H1 (cell line): ENCODE data around the gene ZFHX2. TPM values are rescaled to one million over a fixed set of nuclear protein-coding genes. Genes with fewer than 3 reads are reported as not detected.

Experiments used
- CTCF ChIA-PET: fragments of 300-600 bp; sonication (Branson Sonifier 250); formaldehyde crosslinking; loops from one replicate; lab custom pipeline; 2021; ENCODE audit not compliant: partially characterized antibody; lab: Charles Lee
- POLR2A ChIA-PET: fragments of 300-600 bp; sonication (Branson Sonifier 250); formaldehyde crosslinking; loops from one replicate; lab custom pipeline; 2021; ENCODE audit warnings: inconsistent platforms; ENCODE audit not compliant: partially characterized antibody; lab: Charles Lee
- DNase-seq, 2 experiments: peaks; one replicate each; pipeline versions ENCODE4 v3.0.0 to v3.0.0-alpha.2; 2010 to 2022; ENCODE audit warnings: low spot score in 2 of 2, low read depth in 1 of 2, mixed read lengths in 1 of 2
- FAIRE-seq: peaks from 2 replicates; lab custom pipeline; 2011; peaks lifted over from hg19 to GRCh38; lab: Jason Lieb, UNC
- H2AFZ ChIP-seq: 2 replicates; pipeline ENCODE4 v1.8.1; 2012; ENCODE audit warnings: low read length, inconsistent platforms
- H2AK5ac ChIP-seq: 2 replicates; pipeline ENCODE4 v1.6.1; 2013; ENCODE audit warnings: low read depth, low read length
- H2BK120ac ChIP-seq: replicated peaks from 2 replicates; pipeline ENCODE3; 2013; ENCODE audit warnings: low read depth, low read length, inconsistent platforms
- H2BK12ac ChIP-seq: 2 replicates; pipeline ENCODE4 v1.6.1; 2013; ENCODE audit warnings: low read depth, low read length
- H2BK15ac ChIP-seq: 2 replicates; pipeline ENCODE4 v1.6.1; 2013; ENCODE audit warnings: low read length
- H2BK20ac ChIP-seq: 2 replicates; pipeline ENCODE4 v1.6.1; 2013; ENCODE audit warnings: low read length
- H2BK5ac ChIP-seq: 2 replicates; pipeline ENCODE4 v1.6.1; 2013; ENCODE audit warnings: low read depth, low read length
- H3K14ac ChIP-seq: 2 replicates; pipeline ENCODE4 v1.6.1; 2013; ENCODE audit warnings: inconsistent platforms; ENCODE audit not compliant: insufficient read length
- H3K18ac ChIP-seq: 2 replicates; pipeline ENCODE4 v1.6.1; 2013; ENCODE audit warnings: low read length; ENCODE audit errors: extremely low read depth
- H3K23ac ChIP-seq: 2 replicates; pipeline ENCODE4 v1.6.1; 2013; ENCODE audit warnings: inconsistent platforms; ENCODE audit not compliant: insufficient read length
- H3K23me2 ChIP-seq: 2 replicates; pipeline ENCODE4 v1.6.1; 2013; ENCODE audit warnings: low read depth, low read length
- H3K27ac ChIP-seq: 2 replicates; pipeline ENCODE4 v1.6.1; 2011; ENCODE audit warnings: low read depth, low read length, inconsistent platforms
- H3K27me3 ChIP-seq, 4 experiments: replicated peaks in 1 of 4; 1 replicate in 1 of 4; 2 replicates in 3 of 4; pipeline versions ENCODE4 v1.6.1 to v1.8.1; 2011 to 2013; ENCODE audit warnings: low read length in 3 of 4, mild to moderate bottlenecking in 3 of 4, inconsistent platforms in 2 of 4, mixed read lengths in 2 of 4, moderate library complexity in 1 of 4; ENCODE audit not compliant: control insufficient read depth in 3 of 4, insufficient read depth in 3 of 4; ENCODE audit errors: extremely low read depth in 1 of 4
- H3K36me3 ChIP-seq, 4 experiments: 2 replicates each; pipeline versions ENCODE4 v1.6.1 to v1.8.1; 2011 to 2013; ENCODE audit warnings: mild to moderate bottlenecking in 4 of 4, low read length in 3 of 4, moderate library complexity in 2 of 4, control low read depth in 1 of 4, inconsistent platforms in 1 of 4; ENCODE audit not compliant: insufficient read depth in 4 of 4, control insufficient read depth in 2 of 4
- H3K4ac ChIP-seq: replicated peaks from 2 replicates; pipeline ENCODE3; 2013; ENCODE audit warnings: low read length, low read depth, mixed read lengths, inconsistent platforms; ENCODE audit not compliant: insufficient read length
- H3K4me1 ChIP-seq, 4 experiments: replicated peaks in 1 of 4; 1 replicate in 1 of 4; 2 replicates in 3 of 4; pipeline versions ENCODE4 v1.6.1 to v1.8.1; 2011 to 2013; ENCODE audit warnings: low read length in 3 of 4, inconsistent platforms in 2 of 4, mixed read lengths in 1 of 4; ENCODE audit not compliant: insufficient read depth in 4 of 4, control insufficient read depth in 3 of 4
- H3K4me2 ChIP-seq, 2 experiments: 2 replicates each; pipeline versions ENCODE4 v1.6.1 to v1.8.1; 2011 to 2013; ENCODE audit warnings: low read depth in 2 of 2, low read length in 2 of 2, control low read depth in 1 of 2, inconsistent platforms in 1 of 2, mild to moderate bottlenecking in 1 of 2; ENCODE audit not compliant: insufficient read depth in 1 of 2
- H3K4me3 ChIP-seq, 4 experiments: fragments of 200-600, 300-600 bp in 1 of 4; sonication (generic), shearing (Covaris generic), sonication (Bioruptor Twin) in 1 of 4; 2 replicates each; pipeline versions ENCODE4 v1.5.1 to v1.8.1; 2011 to 2016; ENCODE audit warnings: low read length in 4 of 4, low read depth in 3 of 4, control low read depth in 2 of 4, inconsistent platforms in 2 of 4, mild to moderate bottlenecking in 2 of 4, mixed read lengths in 1 of 4, moderate library complexity in 1 of 4; ENCODE audit not compliant: insufficient read depth in 2 of 4; ENCODE audit errors: extremely low read depth in 1 of 4
- H3K56ac ChIP-seq: replicated peaks from 2 replicates; pipeline ENCODE3; 2013; ENCODE audit warnings: low read depth, mild to moderate bottlenecking, mixed read lengths, low read length, inconsistent platforms; ENCODE audit not compliant: insufficient read length
- H3K79me1 ChIP-seq: 2 replicates; pipeline ENCODE4 v1.6.1; 2013; ENCODE audit warnings: low read depth, low read length, control low read depth
- H3K79me2 ChIP-seq, 2 experiments: 2 replicates each; pipeline versions ENCODE4 v1.6.1 to v1.8.1; 2012 to 2013; ENCODE audit warnings: low read length in 2 of 2, mild to moderate bottlenecking in 2 of 2, inconsistent platforms in 1 of 2; ENCODE audit not compliant: insufficient read depth in 2 of 2, control insufficient read depth in 1 of 2
- H3K9ac ChIP-seq, 4 experiments: replicated peaks in 1 of 4; 1 replicate in 1 of 4; 2 replicates in 3 of 4; pipeline versions ENCODE4 v1.6.1 to v1.8.1; 2011 to 2013; ENCODE audit warnings: low read depth in 3 of 4, low read length in 3 of 4, control low read depth in 2 of 4, mild to moderate bottlenecking in 2 of 4, moderate library complexity in 2 of 4, inconsistent platforms in 1 of 4; ENCODE audit errors: extremely low read depth in 1 of 4
- H3K9me3 ChIP-seq, 2 experiments: 2 replicates each; pipeline versions ENCODE4 v1.6.1 to v1.8.1; 2012 to 2013; ENCODE audit warnings: mild to moderate bottlenecking in 2 of 2, moderate library complexity in 2 of 2, control low read depth in 1 of 2, inconsistent platforms in 1 of 2, low read depth in 1 of 2, low read length in 1 of 2, mixed read lengths in 1 of 2; ENCODE audit not compliant: insufficient read depth in 2 of 2
- H4K20me1 ChIP-seq, 2 experiments: replicated peaks in 1 of 2; 2 replicates each; pipeline versions ENCODE3 to v1.8.1; 2011 to 2013; ENCODE audit warnings: inconsistent platforms in 2 of 2, low read length in 2 of 2, mild to moderate bottlenecking in 1 of 2; ENCODE audit not compliant: insufficient read depth in 2 of 2, control insufficient read depth in 1 of 2
- H4K5ac ChIP-seq: 2 replicates; pipeline ENCODE4 v1.6.1; 2013; ENCODE audit warnings: low read length, low read depth, mixed read lengths, inconsistent platforms; ENCODE audit not compliant: insufficient read length
- H4K8ac ChIP-seq: 2 replicates; pipeline ENCODE4 v1.8.0; 2013; ENCODE audit warnings: mild to moderate bottlenecking, moderate library complexity, low read length, inconsistent platforms; ENCODE audit not compliant: insufficient read depth; ENCODE audit errors: extremely low read depth
- H4K91ac ChIP-seq: replicated peaks from 2 replicates; pipeline ENCODE3; 2013; ENCODE audit warnings: low read length, mixed read lengths, inconsistent platforms; ENCODE audit not compliant: insufficient read length
- BCL11A ChIP-seq, 2 experiments: IDR thresholded peaks; one replicate each; pipeline ENCODE4 v1.6.1; 2011; ENCODE audit warnings: low read depth in 2 of 2, low read length in 2 of 2, mild to moderate bottlenecking in 2 of 2
- BRCA1 ChIP-seq: IDR thresholded peaks from 2 replicates; pipeline ENCODE4 v1.6.1; 2012; ENCODE audit warnings: low read depth, low read length, improper control_type of control experiment
- CBX5 ChIP-seq: fragments of 300-800, 300-1000 bp; sonication (generic); IDR thresholded peaks from 2 replicates; pipeline ENCODE4 v1.7.1; 2016; ENCODE audit warnings: antibody characterized with exemption, low read length, low read depth
- CEBPB ChIP-seq: IDR thresholded peaks from 2 replicates; pipeline ENCODE4 v1.6.1; 2012; ENCODE audit warnings: low read depth, low read length
- CHD1 ChIP-seq: IDR thresholded peaks from 2 replicates; pipeline ENCODE4 v1.6.1; 2012; ENCODE audit warnings: low read depth, low read length, improper control_type of control experiment
- CHD2 ChIP-seq: IDR thresholded peaks from 2 replicates; pipeline ENCODE4 v1.6.1; 2012; ENCODE audit warnings: low read length, improper control_type of control experiment
- GTF2F1 ChIP-seq: IDR thresholded peaks from 2 replicates; pipeline ENCODE4 v1.6.1; 2012; ENCODE audit warnings: low read depth, low read length, improper control_type of control experiment, borderline replicate concordance
- HDAC2 ChIP-seq, 2 experiments: fragments of 300-600 bp in 1 of 2; sonication (generic) in 1 of 2; IDR thresholded peaks; 2 replicates each; pipeline ENCODE4 v1.6.1; 2011 to 2012; ENCODE audit warnings: low read depth in 2 of 2, low read length in 2 of 2, mild to moderate bottlenecking in 2 of 2, moderate library complexity in 2 of 2, borderline replicate concordance in 1 of 2, inconsistent platforms in 1 of 2
- NRF1 ChIP-seq: IDR thresholded peaks from 2 replicates; pipeline ENCODE4 v1.6.1; 2011; ENCODE audit warnings: mild to moderate bottlenecking, low read depth, low read length, improper control_type of control experiment
- POLR2A ChIP-seq, 2 experiments: IDR thresholded peaks; 1 replicate in 1 of 2; 2 replicates in 1 of 2; pipeline ENCODE4 v1.6.1; 2011; ENCODE audit warnings: low read depth in 2 of 2, low read length in 2 of 2, mild to moderate bottlenecking in 2 of 2; ENCODE audit errors: control extremely low read depth in 1 of 2
- SIRT6 ChIP-seq: IDR thresholded peaks from one replicate; pipeline ENCODE4 v1.7.1; 2012; ENCODE audit warnings: low read length, inconsistent platforms
- SP4 ChIP-seq: IDR thresholded peaks from 2 replicates; pipeline ENCODE4 v1.6.1; 2012; ENCODE audit warnings: low read length, inconsistent platforms
- WGBS, 2 experiments: shearing (Covaris generic) in 1 of 2; methylation state at CpG; one replicate each; pipeline versions ENCODE4 v1.1.6 to v1.1.7; 2013 to 2015; ENCODE audit warnings: low lambda C conversion rate in 2 of 2, mixed read lengths in 2 of 2, inconsistent platforms in 1 of 2, low coverage in 1 of 2, missing lambda C conversion rate in 1 of 2; ENCODE audit not compliant: insufficient replicate concordance in 2 of 2, insufficient coverage in 1 of 2, insufficient read length in 1 of 2; ENCODE audit errors: extremely low coverage in 1 of 2, missing lambda C conversion rate in 1 of 2; 5-methylcytosine and 5-hydroxymethylcytosine counted together
- polyA plus RNA-seq, 7 experiments: library from polyadenylated mRNA; depleted of rRNA in 3 of 7; stranded (reverse) in 5 of 7; unstranded in 2 of 7; fragments of >200 nt in 5 of 7; fragments of 200-250 nt in 2 of 7; gene quantifications; 1 replicate in 5 of 7; 2 replicates in 1 of 7; 4 replicates in 1 of 7; pipeline versions ENCODE4 v1.2.1 to v1.2.3, GENCODE V29; 2011 to 2013; ENCODE audit warnings: missing spikeins in 2 of 7, mixed read lengths in 2 of 7
- total RNA-seq: library from RNA; stranded (reverse); fragmentation: NEBNext Ultra II Directional; extraction: Animal tissue kit (Norgen Biotek cat#: 25700); gene quantifications from 2 replicates; pipeline ENCODE4 v1.2.1, GENCODE V29; 2021

Gene ZFHX2
- total and polyA plus RNA-seq, 2 of the 8 experiments (the other 6 are each of a cell fraction or from before 2014, with no cell fraction given), result 2.7 to 27.0 TPM

DNA sequence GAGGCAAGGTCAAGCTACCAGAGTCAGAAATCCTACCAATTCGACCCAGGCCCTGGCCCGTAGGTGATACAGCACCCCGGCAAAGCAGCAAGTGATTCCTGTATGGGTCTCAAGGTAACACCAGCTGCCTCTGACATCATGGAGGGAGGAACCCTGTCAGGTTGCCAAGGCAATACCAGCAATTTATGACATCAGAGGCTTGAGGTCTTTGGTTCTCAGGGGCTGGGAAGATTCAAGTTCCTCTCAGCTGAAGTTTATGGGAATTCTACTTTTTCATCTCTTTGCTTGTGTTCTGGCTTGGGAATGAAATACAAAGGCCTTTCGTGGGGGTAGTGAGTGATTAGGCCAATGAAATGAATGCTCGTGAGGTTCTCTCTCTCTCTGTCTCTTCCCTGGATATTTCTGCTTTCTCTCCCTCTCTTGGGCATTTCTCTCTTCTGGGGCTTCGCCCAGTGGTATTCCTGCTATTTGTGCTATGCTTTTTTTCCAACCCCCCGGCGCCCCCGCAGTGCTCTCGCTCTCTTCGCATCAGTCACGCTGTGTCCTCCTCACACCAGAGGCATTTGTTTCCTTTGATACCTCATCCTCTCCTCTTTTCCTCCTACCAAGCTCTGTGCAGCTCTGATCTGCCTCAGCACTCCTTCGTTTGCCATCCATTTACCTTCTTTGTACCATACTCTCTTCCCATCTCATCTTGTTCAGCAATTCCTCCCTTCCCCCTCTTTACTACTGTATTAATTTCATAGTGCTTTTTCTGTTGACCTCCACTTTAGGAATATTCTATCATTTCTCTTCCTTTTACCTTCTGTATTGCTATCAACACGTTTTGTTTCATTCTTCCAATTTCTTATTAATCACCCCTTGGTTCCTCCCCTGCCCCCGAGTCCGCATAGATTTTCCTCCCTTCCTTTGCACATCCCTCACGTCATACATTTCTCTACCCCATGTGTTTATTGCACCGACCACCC, 2.9 kb downstream of the ZFHX2 start:
- Histone ChIP-seq H3K14ac (no peak overlapping the region), H4K91ac (peak overlapping the region; percentile 5), H3K79me1 (peaks cover 19% of the 10 kb centered on the region; the same call in 1 of the 2 replicates), H3K36me3 (peaks cover 0 to 3% (median 1%) of the 10 kb centered on the region in 4 experiments; a peak in 2 of 8 replicates), H3K9me3 (no peaks in the 10 kb centered on the region), H2AFZ (no peak overlapping the region), H2BK15ac (0 out of 2 replicates have a peak overlapping the region, but pooled peaks have one; percentile 10), H2BK20ac (peak overlapping the region; percentile 17), H3K23me2 (peaks cover 21% of the 10 kb centered on the region), H2BK120ac (peak overlapping the region; percentile 14), H3K27ac (peak overlapping the region; percentile 65; the same call in 1 of the 2 replicates), H4K20me1 (peaks cover 0 to 2% of the 10 kb centered on the region in 2 experiments), H3K9ac (peak overlapping the region in 3 of 4 experiments; percentile 22 to 53 (median 35); a peak in 5 of 7 replicates), H3K56ac (no peak overlapping the region), H4K8ac (no peak overlapping the region), H3K4me2 (peak overlapping the region; percentile 99 to 100), H3K79me2 (peaks cover 10 to 53% of the 10 kb centered on the region in 2 experiments; a peak in 3 of 4 replicates), H3K27me3 (no peaks in the 10 kb centered on the region), H3K4ac (no peak overlapping the region), H2BK12ac (peak overlapping the region; percentile 82), H3K4me1 (peaks cover 35 to 65% (median 45%) of the 10 kb centered on the region in 4 experiments), H4K5ac (peak overlapping the region; percentile 36), H3K23ac (no peak overlapping the region), H3K18ac (peak overlapping the region; percentile 79), H2AK5ac (peak overlapping the region; percentile 58), H2BK5ac (peak overlapping the region; percentile 76), H3K4me3 (peak overlapping the region; percentile 8 to 99 (median 16); a peak in 4 of 8 replicates)
- 24 to 100% methylated on average over 1 to 18 of the region's 18 CpGs for WGBS, 2 experiments
- peak; percentile 84 for FAIRE-seq
- DNase-seq, result no peak
- ChIA-PET CTCF (interaction anchor here (0.7 to 70.5 kb wide), 6 partner anchors 4 to 361 kb away, joined by 3 to 2092 read pairs (median 658); partner anchors contain the start of genes AP1G2, NGDN, THTPA and ZFHX2), POLR2A (interaction anchor here (0.6 to 52.7 kb wide), 6 partner anchors 1 to 666 kb away, joined by 4 to 1523 read pairs (median 474); partner anchors contain the start of genes AP1G2, NGDN, PABPN1 and THTPA)
- TF ChIP-seq CEBPB (no peak), HDAC2 (IDR thresholded peaks at IDR 0.05; ENCODE audit: borderline replicate concordance in 1 of 2, low read depth in 2 of 2, low read length in 2 of 2) (no peak), CHD1 (no peak), NRF1 (no peak), BCL11A (IDR thresholded peaks at IDR 0.05; ENCODE audit: low read depth in 2 of 2, low read length in 2 of 2) (no peak), SP4 (no peak), CBX5 (no peak), GTF2F1 (no peak), BRCA1 (no peak), POLR2A (IDR thresholded peaks at IDR 0.05; ENCODE audit: control extremely low read depth in 1 of 2, low read depth in 2 of 2, low read length in 2 of 2) (peak in 1 of 2 experiments; percentile 81; a peak in 2 of 3 replicates), CHD2 (no peak), SIRT6 (no peak)
